A549 (cell line): ENCODE data around the gene XPNPEP3.

Experiments
- CEBPB ChIP-seq, 2 experiments: fragments of >200 bp in 1 of 2; sonication (Bioruptor Twin) in 1 of 2; formaldehyde crosslinking in 1 of 2; IDR thresholded peaks; 2 replicates each; pipeline ENCODE4 v1.6.1; 2012 to 2016
- ESRRA ChIP-seq: fragments of 150-350 bp; IDR thresholded peaks from 2 replicates; pipeline ENCODE4 v1.6.1; 2014; ENCODE audit warnings: mild to moderate bottlenecking, low read length, borderline replicate concordance
- JUN ChIP-seq, 2 experiments: fragments of >200 bp; sonication (Bioruptor Twin); formaldehyde crosslinking; IDR thresholded peaks; 2 replicates in 1 of 2; 3 replicates in 1 of 2; pipeline ENCODE4 v1.6.1; 2016 to 2017
- JUNB ChIP-seq: fragments of >200 bp; sonication (Bioruptor Twin); formaldehyde crosslinking; IDR thresholded peaks from 2 replicates; pipeline ENCODE4 v1.6.1; 2016
- MYC ChIP-seq: IDR thresholded peaks from 2 replicates; pipeline ENCODE4 v1.6.1; 2012; ENCODE audit warnings: mild to moderate bottlenecking, inconsistent platforms, low read length, improper control_type of control experiment, borderline replicate concordance
- POLR2A ChIP-seq: IDR thresholded peaks from 2 replicates; pipeline ENCODE4 v1.6.1; 2012; ENCODE audit warnings: mild to moderate bottlenecking, low read length
- RAD21 ChIP-seq, 2 experiments: fragments of >200 bp in 1 of 2; sonication (Bioruptor Twin) in 1 of 2; formaldehyde crosslinking in 1 of 2; IDR thresholded peaks in 1 of 2; conservative IDR thresholded peaks in 1 of 2; 2 replicates in 1 of 2; 3 replicates in 1 of 2; pipeline ENCODE4 v1.6.1; 2012 to 2018; ENCODE audit warnings: inconsistent platforms in 1 of 2
- RARB ChIP-seq: fragments of 250-450 bp; sonication (Bioruptor Pico); IDR thresholded peaks from 2 replicates; pipeline ENCODE4 v1.8.0; 2021; ENCODE audit warnings: mild to moderate bottlenecking, moderate library complexity
- SMC3 ChIP-seq: fragments of >200 bp; sonication (Bioruptor Twin); formaldehyde crosslinking; IDR thresholded peaks from 3 replicates; pipeline ENCODE4 v1.6.1; 2018; ENCODE audit warnings: inconsistent platforms
- TF ChIP-seq, protein P1 (sequence below): fragments of >200 bp; sonication (Bioruptor Twin); formaldehyde crosslinking; IDR thresholded peaks from 3 replicates; pipeline ENCODE4 v1.5.1; 2016

DNA sequence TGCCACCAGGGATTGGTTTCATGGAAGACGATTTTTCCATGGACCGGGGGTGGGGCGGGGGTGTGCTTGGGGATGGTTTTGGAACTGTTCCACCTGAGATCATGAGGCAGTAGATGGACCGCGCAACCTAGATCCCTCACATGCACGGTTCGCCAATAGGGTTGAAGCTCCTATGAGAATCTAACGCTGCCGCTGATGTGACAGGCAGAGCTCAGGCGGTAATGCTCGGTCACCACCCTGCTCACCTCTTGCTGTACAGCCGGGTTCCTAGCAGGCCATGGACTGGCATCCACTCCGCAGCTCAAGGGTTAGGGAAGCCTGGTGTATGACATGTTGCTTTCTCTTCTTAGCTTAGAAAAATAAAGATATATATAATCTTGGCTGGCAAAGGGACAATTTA lies 116.2 kb downstream of the XPNPEP3 start:
- TF ChIP-seq JUN (IDR thresholded peaks at IDR 0.05) (no peak), RAD21 (conservative IDR thresholded peaks at IDR 0.05 in 1 of 2, IDR thresholded peaks at IDR 0.05 in 1 of 2) (no peak), RARB (no peak), POLR2A (no peak), SMC3 (no peak), ESRRA (no peak), JUNB (no peak), CEBPB (IDR thresholded peaks at IDR 0.05) (no peak), MYC (no peak)
- TF ChIP-seq, protein P1, sequence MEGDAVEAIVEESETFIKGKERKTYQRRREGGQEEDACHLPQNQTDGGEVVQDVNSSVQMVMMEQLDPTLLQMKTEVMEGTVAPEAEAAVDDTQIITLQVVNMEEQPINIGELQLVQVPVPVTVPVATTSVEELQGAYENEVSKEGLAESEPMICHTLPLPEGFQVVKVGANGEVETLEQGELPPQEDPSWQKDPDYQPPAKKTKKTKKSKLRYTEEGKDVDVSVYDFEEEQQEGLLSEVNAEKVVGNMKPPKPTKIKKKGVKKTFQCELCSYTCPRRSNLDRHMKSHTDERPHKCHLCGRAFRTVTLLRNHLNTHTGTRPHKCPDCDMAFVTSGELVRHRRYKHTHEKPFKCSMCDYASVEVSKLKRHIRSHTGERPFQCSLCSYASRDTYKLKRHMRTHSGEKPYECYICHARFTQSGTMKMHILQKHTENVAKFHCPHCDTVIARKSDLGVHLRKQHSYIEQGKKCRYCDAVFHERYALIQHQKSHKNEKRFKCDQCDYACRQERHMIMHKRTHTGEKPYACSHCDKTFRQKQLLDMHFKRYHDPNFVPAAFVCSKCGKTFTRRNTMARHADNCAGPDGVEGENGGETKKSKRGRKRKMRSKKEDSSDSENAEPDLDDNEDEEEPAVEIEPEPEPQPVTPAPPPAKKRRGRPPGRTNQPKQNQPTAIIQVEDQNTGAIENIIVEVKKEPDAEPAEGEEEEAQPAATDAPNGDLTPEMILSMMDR: no peak
